Measurements from ENCODE around the gene NR2C2AP.

The NR2C2AP gene

DNA sequence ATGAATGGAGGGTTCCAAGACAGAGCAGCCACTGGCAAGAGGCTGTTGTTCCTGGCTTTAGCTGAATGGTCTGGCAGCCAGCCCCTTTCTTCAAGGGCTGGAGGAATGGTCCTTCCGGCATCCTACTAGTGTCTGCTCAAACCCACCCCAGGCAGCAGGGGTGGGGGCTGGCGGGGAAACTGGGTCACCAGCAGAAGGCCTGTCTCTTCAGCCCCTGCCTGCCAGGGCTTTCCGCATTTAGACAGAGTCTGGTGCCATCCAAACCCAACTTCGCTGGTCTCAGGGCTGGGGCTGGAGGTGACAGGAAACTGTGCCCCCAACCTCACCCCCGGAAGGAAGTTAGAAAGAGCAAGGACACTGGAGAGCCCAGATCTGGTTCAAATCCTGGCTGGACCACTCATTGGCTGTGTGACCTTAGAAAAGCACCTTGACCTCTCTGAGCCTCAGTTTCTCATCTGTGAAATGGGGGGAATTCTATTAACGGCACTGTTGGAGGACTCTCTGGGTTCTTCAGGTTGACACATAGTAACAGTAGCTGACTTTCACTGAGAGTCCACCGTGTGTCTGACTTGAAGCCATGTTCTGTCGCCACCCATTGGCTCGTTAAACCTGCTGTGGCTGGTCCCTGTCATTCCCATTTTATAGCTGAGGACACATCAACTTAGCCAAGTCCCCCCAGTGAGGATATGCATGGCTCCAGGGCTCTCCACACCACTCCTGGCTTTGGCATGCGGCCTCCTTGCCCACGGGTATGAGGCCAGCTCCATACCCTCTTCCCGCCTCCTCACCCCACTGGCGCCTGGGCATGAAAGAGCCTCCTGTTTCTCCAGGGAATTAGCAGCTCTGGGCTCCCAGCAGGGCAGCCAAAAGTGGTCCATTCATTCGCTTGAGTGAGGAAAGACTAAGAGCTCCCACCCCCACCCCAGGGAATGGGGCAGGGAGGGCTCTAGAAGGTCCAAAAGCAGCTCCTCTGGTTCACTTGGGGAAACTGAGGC, 2.5 kb upstream of the NR2C2AP start:
- H3K36me3 ChIP-seq (ENCODE audit: control insufficient read depth, low read length) = peaks cover 21% of the 10 kb centered on the region
- TF ChIP-seq CTCF (IDR thresholded peaks at IDR 0.05; ENCODE audit: low read depth, low read length, poor library complexity, severe bottlenecking) (no peak), EZH2phosphoT487 (IDR thresholded peaks at IDR 0.05; ENCODE audit: borderline replicate concordance, low read length) (no peak)
- H3K27me3 ChIP-seq (ENCODE audit: control insufficient read depth, low read length) = no peaks in the 10 kb centered on the region
- no peaks in the 10 kb centered on the region for H3K9me3 ChIP-seq (ENCODE audit: control insufficient read depth, insufficient read depth, low read length)
- no peak overlapping the region for H3K4me2 ChIP-seq (ENCODE audit: low read length)
- peaks cover 20% of the 10 kb centered on the region for H3K79me2 ChIP-seq (ENCODE audit: control insufficient read depth, low read length)
- H4K20me1 ChIP-seq (ENCODE audit: control insufficient read depth, insufficient read depth, low read depth, low read length) = no peaks in the 10 kb centered on the region
- peaks cover 3% of the 10 kb centered on the region; the same call in 1 of the 2 replicates for H3F3A ChIP-seq (ENCODE audit: control insufficient read depth, insufficient read depth)
- H3K27ac ChIP-seq (ENCODE audit: low read depth, low read length) = no peak overlapping the region
- no peaks in the 10 kb centered on the region for H3K9me2 ChIP-seq (replicated peaks; ENCODE audit: control insufficient read depth, low read length)
- H3K4me1 ChIP-seq (ENCODE audit: control insufficient read depth, low read length) = peaks cover 16% of the 10 kb centered on the region
- H3K4me3 ChIP-seq (ENCODE audit: low read length) = no peak overlapping the region

- Histone ChIP-seq H3K27ac (ENCODE audit: low read depth, low read length) (no peak overlapping the region), H3K79me2 (ENCODE audit: control insufficient read depth, low read length) (peaks cover 20% of the 10 kb centered on the region), H3K27me3 (ENCODE audit: control insufficient read depth, low read length) (no peaks in the 10 kb centered on the region), H3K36me3 (ENCODE audit: control insufficient read depth, low read length) (peaks cover 24% of the 10 kb centered on the region), H3K4me2 (ENCODE audit: low read length) (no peak overlapping the region), H3F3A (ENCODE audit: control insufficient read depth, insufficient read depth) (peaks cover 3% of the 10 kb centered on the region; the same call in 1 of the 2 replicates), H4K20me1 (ENCODE audit: control insufficient read depth, insufficient read depth, low read depth, low read length) (no peaks in the 10 kb centered on the region), H3K9me2 (replicated peaks; ENCODE audit: control insufficient read depth, low read length) (no peaks in the 10 kb centered on the region), H3K4me3 (ENCODE audit: low read length) (no peak overlapping the region), H3K4me1 (ENCODE audit: control insufficient read depth, low read length) (peaks cover 16% of the 10 kb centered on the region), H3K9me3 (ENCODE audit: control insufficient read depth, insufficient read depth, low read length) (no peaks in the 10 kb centered on the region)
- TF ChIP-seq EZH2phosphoT487 (IDR thresholded peaks at IDR 0.05; ENCODE audit: borderline replicate concordance, low read length) (no peak), CTCF (IDR thresholded peaks at IDR 0.05; ENCODE audit: low read depth, low read length, poor library complexity, severe bottlenecking) (no peak)
These were observed 967 bp upstream of the NR2C2AP start for GRCh38 chr19:19204181-19204580.

GRCh38 chr19:19202707-19203011, 555 bp downstream of the NR2C2AP start:
- Histone ChIP-seq H3K9me3 (ENCODE audit: control insufficient read depth, insufficient read depth, low read length) (no peaks in the 10 kb centered on the region), H3K4me2 (ENCODE audit: low read length) (peak overlapping the region; percentile 100), H3K79me2 (ENCODE audit: control insufficient read depth, low read length) (peaks cover 20% of the 10 kb centered on the region), H3K4me3 (ENCODE audit: low read length) (peak overlapping the region; percentile 95), H3K4me1 (ENCODE audit: control insufficient read depth, low read length) (peaks cover 16% of the 10 kb centered on the region), H3K27ac (ENCODE audit: low read depth, low read length) (peak overlapping the region; percentile 48), H3K27me3 (ENCODE audit: control insufficient read depth, low read length) (no peaks in the 10 kb centered on the region), H3F3A (ENCODE audit: control insufficient read depth, insufficient read depth) (peaks cover 3% of the 10 kb centered on the region; the same call in 1 of the 2 replicates), H3K36me3 (ENCODE audit: control insufficient read depth, low read length) (peaks cover 37% of the 10 kb centered on the region), H4K20me1 (ENCODE audit: control insufficient read depth, insufficient read depth, low read depth, low read length) (no peaks in the 10 kb centered on the region), H3K9me2 (replicated peaks; ENCODE audit: control insufficient read depth, low read length) (no peaks in the 10 kb centered on the region)
- TF ChIP-seq EZH2phosphoT487 (IDR thresholded peaks at IDR 0.05; ENCODE audit: borderline replicate concordance, low read length) (no peak), CTCF (IDR thresholded peaks at IDR 0.05; ENCODE audit: low read depth, low read length, poor library complexity, severe bottlenecking) (no peak)

All from DOHH2 (cell line).